Neural cell (in vitro differentiated cells): ENCODE results near the gene DMRTA2. TPM values are rescaled to one million over a fixed set of nuclear protein-coding genes. Genes with fewer than 3 reads are reported as not detected.

Source experiments
- H2AFZ ChIP-seq: fragments of 200-600, 300-800 bp; sonication (generic), shearing (Covaris generic); 2 replicates; pipeline ENCODE4 v1.6.0; 2014; ENCODE audit warnings: low read depth, mild to moderate bottlenecking, antibody characterized with exemption, low read length, moderate library complexity
- H3F3A ChIP-seq: fragments of 200-600 bp; shearing (Covaris generic); 2 replicates; pipeline ENCODE4 v1.6.1; 2016; ENCODE audit warnings: mild to moderate bottlenecking, moderate library complexity, mixed read lengths, antibody characterized with exemption, low read length; ENCODE audit not compliant: insufficient read depth, poor library complexity, severe bottlenecking
- H3K27ac ChIP-seq: fragments of 200-600, 300-800 bp; sonication (generic), shearing (Covaris generic); 2 replicates; pipeline ENCODE4 v1.5.1; 2014; ENCODE audit warnings: mild to moderate bottlenecking, low read length, moderate library complexity
- H3K27me3 ChIP-seq: fragments of 300-800, 200-600 bp; sonication (generic), shearing (Covaris generic); 2 replicates; pipeline ENCODE4 v1.6.0; 2014; ENCODE audit warnings: mild to moderate bottlenecking, low read depth, low read length, moderate library complexity; ENCODE audit not compliant: insufficient read depth
- H3K36me3 ChIP-seq: fragments of 300-800, 200-600 bp; sonication (generic), shearing (Covaris generic); 2 replicates; pipeline ENCODE4 v1.5.1; 2014; ENCODE audit warnings: mild to moderate bottlenecking, antibody characterized with exemption, low read length, moderate library complexity; ENCODE audit not compliant: insufficient read depth
- H3K4me2 ChIP-seq: fragments of 300-800, 200-600 bp; sonication (generic), shearing (Covaris generic); 2 replicates; pipeline ENCODE4 v1.6.0; 2014; ENCODE audit warnings: mild to moderate bottlenecking, low read length
- H3K4me3 ChIP-seq: fragments of 300-800, 200-600 bp; sonication (generic), shearing (Covaris generic); 2 replicates; pipeline ENCODE4 v1.5.1; 2014; ENCODE audit warnings: mild to moderate bottlenecking, low read length, moderate library complexity
- H3K79me2 ChIP-seq: fragments of 200-600 bp; shearing (Covaris generic); replicated peaks from 2 replicates; pipeline ENCODE4 v1.6.0; 2014; ENCODE audit warnings: mild to moderate bottlenecking, low read length, moderate library complexity; ENCODE audit not compliant: insufficient read depth
- H3K9ac ChIP-seq: fragments of 300-800, 200-600 bp; sonication (generic), shearing (Covaris generic); 2 replicates; pipeline ENCODE4 v1.6.1; 2016; ENCODE audit warnings: mild to moderate bottlenecking, low read length, mixed read lengths
- H3K9me2 ChIP-seq: fragments of 200-600 bp; shearing (Covaris generic); 2 replicates; pipeline ENCODE4 v1.6.1; 2016; ENCODE audit warnings: mild to moderate bottlenecking, low read length, mixed read lengths; ENCODE audit not compliant: insufficient read depth
- H3K9me3 ChIP-seq: fragments of 200-600, 300-800 bp; sonication (generic), shearing (Covaris generic); 2 replicates; pipeline ENCODE4 v1.6.1; 2016; ENCODE audit warnings: mild to moderate bottlenecking, mixed run types, low read length, moderate library complexity, mixed read lengths
- H4K20me1 ChIP-seq: fragments of 200-600 bp; shearing (Covaris generic); 2 replicates; pipeline ENCODE4 v1.6.1; 2016; ENCODE audit warnings: mild to moderate bottlenecking, mixed run types; ENCODE audit not compliant: insufficient read depth
- CTCF ChIP-seq: fragments of 450-650 bp; IDR thresholded peaks from 2 replicates; pipeline ENCODE4 v1.5.1; 2014; ENCODE audit warnings: antibody characterized with exemption, mild to moderate bottlenecking, moderate library complexity; ENCODE audit not compliant: poor library complexity, severe bottlenecking
- EP300 ChIP-seq: fragments of 450-650 bp; conservative IDR thresholded peaks from 2 replicates; pipeline ENCODE4 v1.6.1; 2014; ENCODE audit warnings: antibody characterized with exemption, mild to moderate bottlenecking, moderate library complexity; ENCODE audit not compliant: poor library complexity, severe bottlenecking
- EZH2 ChIP-seq: fragments of 200-600, 300-800 bp; shearing (Covaris generic), sonication (generic); IDR thresholded peaks from 2 replicates; pipeline ENCODE4 v1.6.1; 2014; ENCODE audit warnings: antibody characterized with exemption, low read length, borderline replicate concordance, mild to moderate bottlenecking; ENCODE audit not compliant: insufficient read depth, poor library complexity, severe bottlenecking
- MXI1 ChIP-seq: fragments of 450-650 bp; conservative IDR thresholded peaks from 2 replicates; pipeline ENCODE4 v1.6.1; 2014; ENCODE audit warnings: antibody characterized with exemption, mild to moderate bottlenecking; ENCODE audit not compliant: poor library complexity, severe bottlenecking
- POLR2AphosphoS5 ChIP-seq: IDR thresholded peaks from 2 replicates; pipeline ENCODE4 v1.6.1; 2012
- RAD21 ChIP-seq: fragments of 450-650 bp; conservative IDR thresholded peaks from 2 replicates; pipeline ENCODE4 v1.6.1; 2014; ENCODE audit warnings: antibody characterized with exemption, mild to moderate bottlenecking, moderate library complexity
- REST ChIP-seq: IDR thresholded peaks from 2 replicates; pipeline ENCODE4 v1.6.1; 2012; ENCODE audit warnings: borderline replicate concordance
- SMC3 ChIP-seq: fragments of 450-650 bp; conservative IDR thresholded peaks from 2 replicates; pipeline ENCODE4 v1.6.1; 2014; ENCODE audit warnings: antibody characterized with exemption, mild to moderate bottlenecking, moderate library complexity; ENCODE audit not compliant: poor library complexity
- TAF1 ChIP-seq: IDR thresholded peaks from 2 replicates; pipeline ENCODE4 v1.6.1; 2012; ENCODE audit warnings: low read depth
- polyA plus RNA-seq: library from polyadenylated mRNA; depleted of rRNA; stranded (reverse); fragments of >200 nt; gene quantifications from 2 replicates; pipeline ENCODE4 v1.2.3, GENCODE V29; 2014

Gene DMRTA2
- polyA plus RNA-seq, 1 donor from 2014 or later = 0.22 TPM

GRCh38 chr1:50426108-50426700 lies 3.0 kb upstream of the DMRTA2 start:
- TF ChIP-seq SMC3 (no peak), CTCF (no peak), MXI1 (no peak), POLR2AphosphoS5 (no peak), TAF1 (no peak), REST (no peak), RAD21 (no peak), EZH2 (no peak), EP300 (no peak)
- H3K9me3 ChIP-seq = peaks cover 4% of the 10 kb centered on the region
- H3F3A ChIP-seq = no peaks in the 10 kb centered on the region
- H3K36me3 ChIP-seq = no peaks in the 10 kb centered on the region
- no peaks in the 10 kb centered on the region for H4K20me1 ChIP-seq
- H3K27ac ChIP-seq = no peak overlapping the region
- no peak overlapping the region for H3K4me2 ChIP-seq
- no peak overlapping the region for H3K9ac ChIP-seq
- H3K79me2 ChIP-seq = no peaks in the 10 kb centered on the region
- H3K4me3 ChIP-seq = no peak overlapping the region
- H2AFZ ChIP-seq = no peak overlapping the region
- H3K27me3 ChIP-seq = peaks cover 100% of the 10 kb centered on the region
- no peaks in the 10 kb centered on the region for H3K9me2 ChIP-seq

GRCh38 chr1:50425376-50426107 lies 2.3 kb upstream of the DMRTA2 start:
- Histone ChIP-seq H4K20me1 (no peaks in the 10 kb centered on the region), H3K4me2 (no peak overlapping the region), H3K9me2 (no peaks in the 10 kb centered on the region), H3K27me3 (peaks cover 100% of the 10 kb centered on the region), H2AFZ (no peak overlapping the region), H3K36me3 (no peaks in the 10 kb centered on the region), H3K9ac (no peak overlapping the region), H3K79me2 (no peaks in the 10 kb centered on the region), H3K9me3 (peaks cover 4% of the 10 kb centered on the region), H3F3A (no peaks in the 10 kb centered on the region), H3K27ac (no peak overlapping the region), H3K4me3 (no peak overlapping the region)
- TF ChIP-seq CTCF (no peak), POLR2AphosphoS5 (peak; percentile 47), RAD21 (no peak), TAF1 (no peak), REST (no peak), EP300 (no peak)
